MM.1S (cell line): ENCODE measurements around the gene QRICH1.
A peak's percentile ranks its signal among the peaks of the same experiment; 100 is the strongest.

Experiments
- DNase-seq: peaks from one replicate; pipeline ENCODE4 v3.0.0-alpha.2; 2015
- H2AFZ ChIP-seq: fragments of 300-600 bp; sonication (generic); 2 replicates; pipeline ENCODE4 v1.6.0; 2016; ENCODE audit warnings: antibody characterized with exemption, low read length
- H3F3A ChIP-seq: fragments of 300-600 bp; sonication (generic); 2 replicates; pipeline ENCODE4 v1.6.1; 2016; ENCODE audit warnings: mild to moderate bottlenecking, antibody characterized with exemption, low read length, moderate library complexity, mixed read lengths; ENCODE audit not compliant: insufficient read depth
- H3K27ac ChIP-seq: fragments of 300-600 bp; sonication (generic); 2 replicates; pipeline ENCODE4 v1.5.1; 2016; ENCODE audit warnings: mild to moderate bottlenecking, low read length
- H3K27me3 ChIP-seq: fragments of 300-600 bp; sonication (generic); replicated peaks from 2 replicates; pipeline ENCODE4 v1.6.0; 2016; ENCODE audit warnings: low read length; ENCODE audit not compliant: insufficient read depth
- H3K36me3 ChIP-seq: fragments of 300-600 bp; sonication (generic); replicated peaks from 2 replicates; pipeline ENCODE4 v1.6.1; 2016; ENCODE audit warnings: mild to moderate bottlenecking, low read length, mixed read lengths; ENCODE audit not compliant: insufficient read depth
- H3K4me1 ChIP-seq: fragments of 300-600 bp; sonication (generic); 2 replicates; pipeline ENCODE4 v1.6.1; 2016; ENCODE audit warnings: low read length, mixed read lengths
- H3K4me2 ChIP-seq: fragments of 300-600 bp; sonication (generic); 2 replicates; pipeline ENCODE4 v1.6.0; 2016; ENCODE audit warnings: low read depth, low read length
- H3K4me3 ChIP-seq: fragments of 300-600 bp; sonication (generic); 2 replicates; pipeline ENCODE4 v1.5.1; 2016; ENCODE audit warnings: low read length, mixed read lengths
- H3K79me2 ChIP-seq: fragments of 300-600 bp; sonication (generic); 2 replicates; pipeline ENCODE4 v1.6.1; 2016; ENCODE audit warnings: mixed run types, low read length, mixed read lengths
- H3K9ac ChIP-seq: fragments of 300-600 bp; sonication (generic); 2 replicates; pipeline ENCODE4 v1.6.1; 2016; ENCODE audit warnings: low read length, mixed read lengths
- H3K9me2 ChIP-seq: fragments of 300-600 bp; sonication (generic); replicated peaks from 2 replicates; pipeline ENCODE4 v1.6.1; 2016; ENCODE audit warnings: mild to moderate bottlenecking, low read length, mixed read lengths; ENCODE audit not compliant: insufficient read depth
- H3K9me3 ChIP-seq: fragments of 300-600 bp; sonication (generic); replicated peaks from 2 replicates; pipeline ENCODE4 v1.6.1; 2016; ENCODE audit warnings: mild to moderate bottlenecking, low read length, mixed read lengths; ENCODE audit not compliant: insufficient read depth
- H4K20me1 ChIP-seq: fragments of 300-600 bp; sonication (generic); 2 replicates; pipeline ENCODE4 v1.6.1; 2016; ENCODE audit warnings: mild to moderate bottlenecking, low read length, moderate library complexity, mixed read lengths; ENCODE audit not compliant: insufficient read depth
- EZH2 ChIP-seq: fragments of 300-600 bp; sonication (generic); optimal IDR thresholded peaks from 2 replicates; pipeline ENCODE3; 2017; ENCODE audit warnings: low read depth, mild to moderate bottlenecking, antibody characterized with exemption, low read length, mixed read lengths
- EZH2phosphoT487 ChIP-seq: fragments of 300-600 bp; sonication (generic); IDR thresholded peaks from 2 replicates; pipeline ENCODE4 v1.6.1; 2018; ENCODE audit warnings: antibody characterized with exemption, low read length
- TF ChIP-seq, protein P1 (sequence below): fragments of 300-600 bp; sonication (generic); IDR thresholded peaks from 2 replicates; pipeline ENCODE4 v1.5.1; 2016; ENCODE audit warnings: antibody characterized with exemption, low read length, mixed read lengths

Gene QRICH1

GRCh38 chr3:49124991-49125670 is 31.3 kb upstream of the QRICH1 start:
- H3K9ac ChIP-seq = no peak overlapping the region
- no peaks in the 10 kb centered on the region for H3K9me2 ChIP-seq
- no peak for DNase-seq
- peaks cover 3% of the 10 kb centered on the region for H3K79me2 ChIP-seq
- no peak overlapping the region for H2AFZ ChIP-seq
- H3K36me3 ChIP-seq = no peaks in the 10 kb centered on the region
- no peaks in the 10 kb centered on the region for H3K4me1 ChIP-seq
- H3K27me3 ChIP-seq = peaks cover 3% of the 10 kb centered on the region; the same call in 1 of the 2 replicates
- H4K20me1 ChIP-seq = no peaks in the 10 kb centered on the region
- TF ChIP-seq, protein P1, sequence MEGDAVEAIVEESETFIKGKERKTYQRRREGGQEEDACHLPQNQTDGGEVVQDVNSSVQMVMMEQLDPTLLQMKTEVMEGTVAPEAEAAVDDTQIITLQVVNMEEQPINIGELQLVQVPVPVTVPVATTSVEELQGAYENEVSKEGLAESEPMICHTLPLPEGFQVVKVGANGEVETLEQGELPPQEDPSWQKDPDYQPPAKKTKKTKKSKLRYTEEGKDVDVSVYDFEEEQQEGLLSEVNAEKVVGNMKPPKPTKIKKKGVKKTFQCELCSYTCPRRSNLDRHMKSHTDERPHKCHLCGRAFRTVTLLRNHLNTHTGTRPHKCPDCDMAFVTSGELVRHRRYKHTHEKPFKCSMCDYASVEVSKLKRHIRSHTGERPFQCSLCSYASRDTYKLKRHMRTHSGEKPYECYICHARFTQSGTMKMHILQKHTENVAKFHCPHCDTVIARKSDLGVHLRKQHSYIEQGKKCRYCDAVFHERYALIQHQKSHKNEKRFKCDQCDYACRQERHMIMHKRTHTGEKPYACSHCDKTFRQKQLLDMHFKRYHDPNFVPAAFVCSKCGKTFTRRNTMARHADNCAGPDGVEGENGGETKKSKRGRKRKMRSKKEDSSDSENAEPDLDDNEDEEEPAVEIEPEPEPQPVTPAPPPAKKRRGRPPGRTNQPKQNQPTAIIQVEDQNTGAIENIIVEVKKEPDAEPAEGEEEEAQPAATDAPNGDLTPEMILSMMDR = peak; percentile 21
- no peak for TF ChIP-seq EZH2
- H3K27ac ChIP-seq = no peak overlapping the region
- H3K4me2 ChIP-seq = no peak overlapping the region
- no peak overlapping the region for H3K4me3 ChIP-seq
- H3F3A ChIP-seq = peaks cover 12% of the 10 kb centered on the region
- no peaks in the 10 kb centered on the region for H3K9me3 ChIP-seq

DNA sequence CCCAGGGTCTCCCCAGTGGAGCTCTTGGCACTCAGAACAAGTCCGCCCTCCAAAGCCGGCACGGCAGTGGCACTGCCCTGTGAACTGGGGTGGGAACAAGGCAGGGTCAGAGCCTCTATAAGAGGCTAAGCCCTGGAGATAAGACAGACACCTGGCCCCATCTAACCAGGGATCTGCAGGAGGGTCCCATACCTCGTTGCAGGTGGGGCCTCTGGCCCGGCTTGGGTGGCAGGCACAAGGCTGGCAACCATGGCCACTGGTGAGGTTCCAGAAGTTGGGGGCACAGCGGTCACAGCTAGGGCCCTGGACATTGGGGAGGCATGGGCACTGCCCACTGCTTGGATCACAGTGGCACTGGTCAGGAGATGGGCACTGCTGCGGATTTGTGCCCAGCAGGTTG is 30.3 kb upstream of the QRICH1 start:
- TF ChIP-seq EZH2phosphoT487 (no peak), EZH2 (no peak)
- TF ChIP-seq, protein P1 = no peak

GRCh38 chr3:49123687-49124086 is 29.8 kb upstream of the QRICH1 start:
- H3K9me3 ChIP-seq = no peaks in the 10 kb centered on the region
- H4K20me1 ChIP-seq = no peaks in the 10 kb centered on the region
- peaks cover 12% of the 10 kb centered on the region for H3F3A ChIP-seq
- TF ChIP-seq EZH2phosphoT487 (no peak), EZH2 (no peak)
- TF ChIP-seq, protein P1 = no peak
- H3K27ac ChIP-seq = no peak overlapping the region
- H3K4me1 ChIP-seq = peaks cover 8% of the 10 kb centered on the region
- peaks cover 17% of the 10 kb centered on the region for H3K79me2 ChIP-seq
- H3K4me2 ChIP-seq = no peak overlapping the region
- no peak overlapping the region for H3K4me3 ChIP-seq
- no peaks in the 10 kb centered on the region for H3K9me2 ChIP-seq
- peaks cover 3% of the 10 kb centered on the region; the same call in 1 of the 2 replicates for H3K27me3 ChIP-seq
- no peak for DNase-seq
- H3K9ac ChIP-seq = no peak overlapping the region
- H3K36me3 ChIP-seq = no peaks in the 10 kb centered on the region
- no peak overlapping the region for H2AFZ ChIP-seq

More for the DNA sequence above, 30.3 kb upstream of the QRICH1 start:
- no peaks in the 10 kb centered on the region for H4K20me1 ChIP-seq
- no peak overlapping the region for H3K4me2 ChIP-seq
- H3K9ac ChIP-seq = no peak overlapping the region
- peaks cover 12% of the 10 kb centered on the region for H3K79me2 ChIP-seq
- peaks cover 5% of the 10 kb centered on the region for H3K4me1 ChIP-seq
- H3K27ac ChIP-seq = no peak overlapping the region
- peaks cover 3% of the 10 kb centered on the region; the same call in 1 of the 2 replicates for H3K27me3 ChIP-seq
- H3K4me3 ChIP-seq = no peak overlapping the region
- H3K9me2 ChIP-seq = no peaks in the 10 kb centered on the region
- H3K9me3 ChIP-seq = no peaks in the 10 kb centered on the region
- no peak for DNase-seq
- H3K36me3 ChIP-seq = no peaks in the 10 kb centered on the region
- H3F3A ChIP-seq = peaks cover 12% of the 10 kb centered on the region
- H2AFZ ChIP-seq = no peak overlapping the region
